Measurements from ENCODE around the gene GID4.
A peak's percentile ranks its signal among the peaks of the same experiment; 100 is the strongest.

Gene GID4

DNA sequence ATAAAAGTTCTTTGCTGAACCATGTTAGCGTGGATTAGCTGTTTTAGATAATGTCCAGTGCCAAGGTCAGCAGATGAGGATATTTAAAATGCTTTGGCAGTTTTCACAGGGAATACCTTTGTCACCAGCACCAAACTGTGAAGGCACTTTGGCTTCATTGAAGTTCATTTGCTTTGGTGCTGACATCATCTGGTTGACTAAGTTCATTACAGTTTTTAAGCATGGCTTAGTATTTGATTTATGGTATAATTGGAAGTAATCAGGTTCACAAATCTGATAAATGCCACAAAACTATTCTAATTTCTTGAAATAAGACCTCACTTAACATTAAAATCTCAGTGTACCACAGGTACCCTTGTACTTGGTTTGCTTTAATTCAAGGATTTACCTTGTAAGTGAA is 4.3 kb downstream of the GID4 start:
- DNase-seq (ENCODE audit: low spot score) = no peak

DNA sequence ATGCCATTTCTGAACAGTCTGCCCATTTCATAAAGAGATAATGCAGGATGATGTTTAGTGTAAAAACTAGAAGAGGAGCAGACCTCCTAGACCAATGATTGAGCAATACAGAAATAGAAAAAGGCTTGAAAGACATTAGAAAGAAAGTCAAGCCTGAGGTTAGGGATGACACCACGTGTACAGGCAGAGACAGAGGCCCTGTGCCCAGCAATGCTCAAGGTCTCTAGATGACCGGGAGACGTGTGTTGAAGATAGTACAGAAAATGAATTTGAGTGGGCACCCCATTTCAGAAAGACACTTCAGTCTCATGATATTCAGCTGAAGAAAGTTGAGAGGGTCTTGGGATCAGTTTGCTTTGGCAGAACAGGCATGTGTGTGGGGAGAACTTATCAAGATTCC is 5.4 kb downstream of the GID4 start:
- DNase-seq (ENCODE audit: low spot score) = no peak

DNA sequence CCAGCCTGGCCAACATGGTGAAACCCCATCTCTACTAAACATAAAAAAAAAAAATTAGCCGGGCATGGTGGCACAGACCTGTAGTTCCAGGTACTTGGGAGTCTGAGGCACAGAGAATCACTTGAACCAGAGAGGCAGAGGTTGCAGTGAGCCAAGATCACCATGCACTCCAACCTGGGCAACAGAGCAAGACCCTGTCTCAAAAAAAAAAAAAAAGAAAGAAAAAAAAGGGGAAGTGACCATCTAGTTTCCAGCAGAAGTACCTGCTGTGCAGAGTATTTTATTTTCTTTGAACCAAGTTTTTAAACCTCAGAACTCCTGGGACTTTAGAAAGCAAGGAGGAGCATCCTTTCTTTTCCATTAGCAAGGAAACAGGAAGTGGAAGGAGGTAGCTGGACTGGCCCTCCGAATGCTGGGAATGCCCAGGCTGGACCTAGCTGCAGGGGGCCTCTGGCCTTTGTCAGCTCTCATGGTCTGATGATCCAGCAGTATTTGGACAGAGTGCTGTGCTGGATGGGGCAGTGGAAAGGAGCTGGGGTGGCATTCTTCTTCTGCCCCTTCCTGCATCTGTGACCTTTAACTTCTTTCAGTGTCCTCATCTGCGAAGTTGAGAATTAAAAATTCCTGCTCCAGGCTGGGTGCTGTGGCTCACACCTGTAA is 6.6 kb downstream of the GID4 start:
- DNase-seq (ENCODE audit: low spot score) = no peak

DNA sequence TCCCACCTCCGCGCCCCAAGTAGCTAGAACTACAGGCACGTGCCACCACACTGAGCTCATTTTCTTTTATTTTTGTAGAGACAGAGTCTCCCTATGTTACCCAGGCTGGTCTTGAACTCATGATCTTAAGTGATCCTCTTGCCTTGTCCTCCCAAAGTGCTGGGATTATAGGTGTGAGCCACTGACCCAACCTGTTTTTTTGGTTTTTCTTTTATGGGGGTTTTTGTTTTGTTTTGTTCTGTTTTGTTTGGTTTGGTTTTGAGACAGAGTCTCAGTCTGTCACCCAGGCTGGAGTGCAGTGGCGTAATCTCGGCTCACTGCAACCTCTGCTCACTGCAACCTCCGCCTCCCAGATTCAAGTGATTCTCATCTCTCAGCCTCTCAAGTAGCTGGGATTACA is 16.4 kb downstream of the GID4 start:
- no peak for DNase-seq (ENCODE audit: low spot score)

DNA sequence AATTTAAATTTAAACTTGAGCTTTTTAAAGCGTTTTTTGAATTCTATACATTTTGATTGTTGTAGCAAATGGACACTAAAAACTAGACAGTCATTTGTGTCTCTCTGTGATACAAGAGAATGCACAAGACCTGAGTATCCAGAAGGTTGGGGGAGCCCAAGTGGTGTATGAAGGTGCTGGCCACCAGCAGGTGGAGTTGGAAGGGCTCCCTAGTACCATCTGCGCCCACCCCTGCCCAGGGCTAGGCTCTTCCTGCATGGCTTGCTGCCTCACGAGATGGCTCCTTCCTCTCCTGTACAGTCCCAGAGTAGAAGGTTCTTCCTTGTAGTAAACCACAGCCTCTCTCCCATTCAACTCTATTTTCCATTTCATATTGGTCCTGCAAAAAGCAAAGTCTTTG is 17.0 kb downstream of the GID4 start:
- DNase-seq (ENCODE audit: low spot score) = no peak

DNA sequence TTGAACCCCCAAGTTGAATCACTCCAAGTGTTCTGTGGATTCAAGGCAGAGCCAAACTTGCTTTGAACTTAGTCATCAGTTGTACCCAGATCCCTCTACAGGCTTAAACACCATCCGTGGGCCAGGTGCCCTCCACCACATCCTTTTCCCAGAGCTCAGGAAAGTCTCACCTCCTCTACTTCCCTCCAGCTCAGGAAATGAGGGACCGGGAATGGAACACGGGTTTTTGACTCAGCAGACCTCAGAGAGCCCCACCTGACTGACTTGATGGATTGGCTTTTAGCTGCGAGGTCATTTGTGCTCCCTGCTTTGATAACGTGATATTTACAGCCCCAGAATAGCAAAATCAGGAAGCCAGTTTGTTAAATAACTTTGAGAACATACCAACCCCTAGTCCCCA is 20.1 kb downstream of the GID4 start:
- no peak for DNase-seq (ENCODE audit: low spot score)

DNA sequence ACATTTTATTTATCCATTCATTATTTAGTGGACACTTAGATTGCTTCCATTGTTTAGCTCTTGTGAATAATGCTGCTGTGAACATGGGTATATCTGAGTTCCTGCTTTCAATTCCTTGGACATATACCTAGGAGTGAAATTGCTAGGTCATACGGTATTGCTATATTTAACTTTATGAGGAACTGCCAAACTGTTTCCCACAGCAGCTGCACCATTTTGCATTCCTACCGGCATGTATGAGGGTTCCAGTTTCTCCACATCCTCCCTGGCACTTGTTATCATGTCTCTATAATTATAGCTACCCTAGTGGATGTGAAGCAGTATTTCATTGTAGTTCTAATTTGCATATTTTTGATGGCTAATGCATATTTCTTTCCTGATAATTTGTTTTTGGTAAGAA is 24.8 kb downstream of the GID4 start:
- no peak for DNase-seq (ENCODE audit: low spot score)

DNA sequence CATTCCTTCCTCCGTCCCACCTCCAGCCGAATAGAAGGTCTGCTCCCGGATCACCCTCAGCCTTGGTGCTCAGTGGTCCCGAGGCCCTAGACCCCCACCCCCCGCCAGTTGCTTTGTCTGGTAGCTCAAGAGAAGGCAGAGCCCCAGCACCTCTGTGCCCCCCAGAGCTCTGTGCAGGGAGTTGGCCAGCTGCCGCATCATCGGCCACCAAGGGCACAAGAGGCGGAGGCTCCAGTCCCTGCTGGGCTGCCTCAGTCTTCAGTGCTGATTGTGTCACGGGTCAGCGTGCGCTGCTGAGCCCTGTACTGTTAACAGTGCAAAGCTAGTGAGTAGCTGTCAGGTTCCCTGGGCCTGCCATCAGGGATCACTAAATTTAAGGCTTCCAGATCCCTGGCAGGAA is 26.3 kb downstream of the GID4 start:
- DNase-seq (ENCODE audit: low spot score) = no peak

DNA sequence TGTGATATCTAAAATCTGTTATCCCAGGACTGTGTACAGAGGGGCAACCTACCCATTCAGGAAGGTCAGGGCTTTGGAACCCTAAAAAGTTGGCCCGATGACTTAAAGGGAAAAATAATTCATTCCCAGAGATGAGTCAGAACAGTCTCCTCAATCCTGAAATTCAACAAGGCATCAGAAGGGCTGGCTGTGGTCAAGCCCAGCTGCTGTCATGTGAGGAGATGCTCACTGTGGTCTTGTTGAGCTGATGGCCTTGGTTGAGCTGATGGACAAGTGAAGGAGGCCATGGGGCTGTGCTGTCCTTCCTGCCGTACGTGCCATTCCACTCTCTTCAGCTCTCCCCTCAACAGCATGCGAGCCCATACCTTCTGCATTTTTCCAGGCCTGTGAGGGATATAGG is 27.7 kb downstream of the GID4 start:
- DNase-seq (ENCODE audit: low spot score) = no peak

DNA sequence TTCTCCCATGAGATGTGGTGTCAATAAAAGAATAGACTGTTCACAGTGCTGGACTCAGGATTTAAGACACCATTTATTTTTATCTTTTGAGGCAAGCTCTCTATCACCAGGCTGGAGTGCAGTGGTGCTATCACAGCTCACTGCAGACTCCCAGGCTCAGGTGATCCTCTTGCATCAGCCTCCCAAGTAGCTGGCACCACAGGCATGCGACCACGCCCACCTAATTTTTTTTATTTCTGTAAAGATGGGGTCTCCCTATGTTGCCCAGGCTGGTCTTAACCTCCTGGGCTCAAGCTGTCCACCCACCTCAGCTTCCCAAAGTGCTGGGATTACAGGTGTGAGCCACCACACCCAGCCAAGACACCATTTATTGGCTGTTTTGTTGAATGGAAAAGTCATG is 29.9 kb downstream of the GID4 start:
- DNase-seq (ENCODE audit: low spot score) = no peak

DNA sequence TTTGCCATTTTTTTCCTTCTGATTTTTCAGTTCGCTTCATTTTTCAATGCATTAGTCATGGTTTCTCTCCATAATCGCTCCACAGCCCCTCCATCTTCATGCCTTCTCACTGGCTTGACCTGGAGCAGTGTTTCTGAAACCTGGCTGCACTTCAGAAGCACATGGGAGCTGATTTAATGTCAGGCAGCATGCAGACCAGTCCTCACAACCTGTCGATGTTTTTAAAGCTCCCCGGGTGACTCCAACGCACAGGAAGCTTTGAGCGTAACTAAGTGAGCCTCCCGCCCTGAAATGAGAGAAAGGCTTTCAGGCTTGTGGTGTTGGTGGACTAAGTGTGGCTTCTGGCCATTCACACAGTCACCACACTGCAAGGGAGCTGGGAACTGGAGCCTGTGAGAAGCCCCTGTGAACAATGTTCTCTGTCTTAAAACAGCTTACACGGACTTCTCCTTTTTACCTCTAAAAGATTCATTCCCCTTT is 31.7 kb downstream of the GID4 start:
- no peak for DNase-seq (ENCODE audit: low spot score)

DNA sequence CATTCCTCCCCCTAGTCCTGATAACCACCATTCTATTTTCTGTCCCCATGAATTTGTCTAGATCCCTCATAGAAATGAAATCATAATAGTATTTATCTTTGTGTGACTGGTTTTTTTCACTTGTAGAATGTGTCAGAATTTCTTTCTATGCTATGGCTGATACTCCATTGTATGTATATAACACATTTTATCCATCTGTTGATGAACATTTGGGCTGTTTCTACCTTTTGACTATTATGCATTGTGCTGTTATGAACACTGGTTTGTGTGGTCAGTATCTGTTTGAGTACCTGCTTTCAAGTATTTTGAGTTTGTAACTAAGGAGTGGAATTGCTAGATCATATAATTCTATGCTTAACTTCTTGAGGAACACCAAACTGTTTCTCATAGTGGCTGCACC is 32.5 kb downstream of the GID4 start:
- DNase-seq (ENCODE audit: low spot score) = no peak

DNA sequence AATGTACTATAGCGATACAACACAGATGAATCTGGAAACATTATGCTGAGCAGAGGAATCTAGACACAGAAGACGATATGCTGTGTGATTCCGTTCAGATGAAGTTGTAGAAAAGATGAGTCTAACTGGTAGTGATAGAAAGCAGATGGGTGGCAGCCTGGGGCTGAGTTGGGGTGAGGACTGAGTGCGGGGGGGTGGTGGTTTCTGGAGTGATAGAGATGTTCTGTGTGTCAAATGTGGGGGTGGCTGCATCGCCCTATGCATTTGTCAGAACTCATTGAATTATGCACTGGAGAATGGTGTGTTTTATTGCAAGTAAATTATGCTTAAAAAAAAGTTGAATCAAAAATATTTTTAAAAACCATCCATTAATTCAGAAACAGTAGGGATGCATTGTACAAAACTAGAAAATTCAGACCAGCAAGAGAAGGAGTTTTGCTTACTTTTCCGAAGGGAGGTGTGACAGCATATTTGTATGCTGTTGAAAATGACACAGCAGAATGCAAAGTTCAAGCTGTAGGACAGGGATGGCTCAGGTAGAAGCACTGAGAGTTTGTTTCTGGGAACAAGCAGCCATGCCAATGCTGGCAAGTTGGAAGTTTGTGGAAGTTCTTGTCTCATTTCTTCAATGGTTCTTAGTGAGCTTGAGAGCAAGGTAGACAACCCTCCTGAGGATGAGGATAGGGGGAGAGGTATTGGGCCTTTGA is 35.5 kb downstream of the GID4 start:
- DNase-seq (ENCODE audit: low spot score) = peak; percentile 47

DNA sequence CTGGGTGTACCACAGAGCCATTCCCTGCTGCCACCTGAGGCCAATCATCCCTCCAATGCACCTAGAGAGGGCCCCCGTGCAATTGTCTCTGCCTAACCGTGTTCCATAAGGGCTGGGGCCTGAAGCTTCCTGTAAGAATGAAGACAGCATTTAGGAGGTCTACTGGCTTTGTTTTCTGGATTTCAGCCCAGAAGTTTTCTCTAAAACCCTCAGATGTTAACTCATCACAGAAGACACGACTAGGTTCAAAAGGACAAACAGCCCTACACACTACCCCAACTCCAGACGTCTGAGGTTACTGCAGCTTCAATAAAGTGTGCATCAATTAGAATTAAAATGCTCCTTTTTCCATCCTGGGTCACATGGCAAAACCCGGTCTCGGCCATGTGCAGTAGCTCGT is 37.7 kb downstream of the GID4 start:
- DNase-seq (ENCODE audit: low spot score) = no peak

DNA sequence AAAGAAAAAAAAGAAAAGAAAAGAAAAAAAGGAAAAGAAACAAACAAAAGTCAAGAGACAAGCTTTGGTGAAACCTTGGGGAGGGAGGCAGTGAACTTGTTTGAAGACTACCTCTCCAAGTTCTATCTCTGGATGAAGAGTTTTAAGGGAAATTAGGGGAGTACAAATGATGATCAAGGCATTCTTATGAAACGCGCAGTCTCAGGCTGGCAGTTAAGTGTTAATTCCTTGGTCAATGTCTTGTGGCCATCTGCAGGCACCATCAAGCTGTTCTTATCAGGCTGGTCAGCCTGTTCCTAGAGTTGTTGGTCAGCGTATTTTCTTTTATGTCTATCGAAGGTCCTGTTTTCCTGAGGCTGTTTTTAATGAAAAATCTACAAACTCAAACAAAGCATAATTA is 40.3 kb downstream of the GID4 start:
- DNase-seq (ENCODE audit: low spot score) = no peak

DNA sequence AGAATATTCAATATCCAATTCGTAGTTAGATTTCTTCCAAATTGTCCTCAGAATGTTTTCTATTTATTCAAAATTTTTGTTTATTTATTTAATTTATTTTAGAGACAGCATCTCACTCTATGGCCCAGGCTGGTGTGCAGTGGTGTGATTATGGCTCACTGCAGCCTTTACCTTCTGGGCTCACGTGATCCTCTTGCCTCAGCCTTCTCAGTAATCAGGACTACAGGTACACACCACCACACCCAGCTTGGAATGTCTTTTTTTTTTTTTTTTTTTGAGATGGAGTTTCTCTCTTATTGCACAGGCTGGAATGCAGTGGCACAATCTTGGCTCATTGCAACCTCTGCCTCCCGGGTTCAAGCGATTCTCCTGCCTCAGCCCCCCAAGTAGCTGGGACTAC is 45.0 kb downstream of the GID4 start:
- no peak for DNase-seq (ENCODE audit: low spot score)

DNA sequence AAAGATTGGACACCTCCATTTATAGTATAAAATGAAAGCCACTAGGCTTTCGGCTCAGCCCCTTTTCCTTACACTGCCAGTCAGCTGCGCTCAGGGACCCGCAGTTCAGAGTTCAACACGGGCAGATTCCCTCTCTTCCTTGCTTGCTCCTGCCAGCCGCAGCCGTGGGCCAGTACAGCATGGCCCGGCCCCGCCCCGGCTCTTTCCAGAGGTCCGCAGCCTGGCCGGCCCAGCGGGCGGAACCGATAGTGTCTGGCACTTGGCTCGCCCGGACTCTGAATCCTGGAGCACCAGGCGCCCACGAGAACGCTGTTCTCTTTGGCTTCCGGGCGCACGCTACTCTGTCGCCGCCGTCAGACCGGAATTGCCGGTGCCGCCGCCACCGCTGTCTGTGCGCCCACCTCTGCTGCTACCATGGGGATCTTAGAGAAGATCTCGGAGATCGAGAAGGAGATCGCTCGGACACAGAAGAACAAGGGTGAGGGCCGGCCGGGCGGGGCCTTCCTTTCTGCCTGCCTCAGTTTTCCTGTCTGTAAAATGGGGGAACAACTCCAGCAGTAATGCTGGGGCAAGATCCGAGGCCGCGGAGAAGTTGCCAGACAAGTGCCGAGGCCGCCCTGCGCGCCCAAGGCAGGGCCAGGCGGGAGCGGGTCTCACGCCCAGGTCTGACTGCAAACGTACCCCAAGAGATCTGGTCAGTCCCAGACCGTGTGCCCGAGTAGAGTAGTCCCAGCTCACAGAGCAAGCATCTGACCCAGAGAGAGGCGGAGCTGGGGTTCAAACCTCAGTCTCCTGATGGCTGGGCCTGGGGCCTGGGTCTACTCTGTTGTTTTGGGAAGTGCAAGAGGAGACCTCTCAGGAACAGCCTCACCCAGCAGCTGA is 48.6 kb downstream of the GID4 start, which contains the start of gene DRG2:
TSS of gene DRG2 (plus strand) at position 339 of the 882 bp plus-strand sequence. CDS start at position 415, 76 bp downstream.
- peak; percentile 87 for DNase-seq (ENCODE audit: low spot score)

DNA sequence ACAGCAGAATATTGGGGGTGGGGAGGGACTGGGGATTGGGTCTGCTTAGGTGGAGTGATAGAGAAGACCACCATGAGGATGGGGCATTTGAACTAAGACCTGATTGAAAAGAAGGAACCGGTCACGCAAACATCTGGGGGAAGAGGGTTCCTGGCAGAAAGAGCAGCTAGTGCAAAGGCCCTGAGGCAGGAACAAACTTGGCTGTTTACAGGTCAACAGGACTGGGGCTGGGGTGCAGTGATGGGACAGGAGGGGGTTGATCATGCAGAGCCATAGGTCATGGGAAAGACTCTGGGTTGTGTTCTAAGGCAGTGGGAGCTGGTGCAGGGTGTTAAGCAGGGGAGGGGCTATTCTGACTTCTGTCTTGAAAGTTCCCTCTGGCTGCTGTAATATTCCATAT is 50.4 kb downstream of the GID4 start:
- DNase-seq (ENCODE audit: low spot score) = no peak

DNA sequence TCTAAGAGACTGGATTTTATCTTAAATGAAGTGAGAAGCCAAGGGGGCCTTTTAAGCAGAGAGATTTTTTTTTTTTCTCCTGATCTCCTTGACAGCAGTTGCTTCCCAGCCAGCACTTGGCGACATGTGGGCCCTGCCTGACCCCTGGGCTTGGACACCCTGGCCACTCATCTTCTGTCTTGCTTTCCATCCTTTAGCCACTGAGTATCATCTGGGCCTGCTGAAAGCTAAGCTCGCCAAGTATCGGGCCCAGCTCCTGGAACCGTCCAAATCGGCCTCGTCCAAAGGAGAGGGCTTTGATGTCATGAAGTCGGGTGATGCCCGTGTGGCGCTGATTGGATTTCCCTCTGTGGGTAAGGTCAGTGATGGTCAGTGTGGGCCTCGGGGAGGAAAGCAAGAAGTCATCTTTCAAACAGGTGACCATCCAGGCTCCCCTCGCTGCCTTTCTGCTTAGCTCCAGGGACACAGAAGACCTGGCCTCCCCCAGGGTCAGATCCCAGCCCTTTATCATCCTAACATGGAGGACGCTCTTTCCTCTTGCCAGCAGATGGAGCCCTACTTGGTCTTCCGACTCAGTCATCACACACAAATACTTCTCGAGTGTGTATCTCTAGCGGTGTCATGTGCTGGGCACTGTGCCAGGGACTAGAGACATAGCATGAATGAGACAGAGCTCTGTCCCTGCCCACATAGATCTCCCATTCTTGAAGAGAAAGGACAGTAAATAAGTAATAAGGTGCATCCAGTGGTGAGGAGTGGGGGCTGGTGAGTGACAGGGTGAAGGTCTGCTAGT is 54.6 kb downstream of the GID4 start:
- DNase-seq (ENCODE audit: low spot score) = no peak

DNA sequence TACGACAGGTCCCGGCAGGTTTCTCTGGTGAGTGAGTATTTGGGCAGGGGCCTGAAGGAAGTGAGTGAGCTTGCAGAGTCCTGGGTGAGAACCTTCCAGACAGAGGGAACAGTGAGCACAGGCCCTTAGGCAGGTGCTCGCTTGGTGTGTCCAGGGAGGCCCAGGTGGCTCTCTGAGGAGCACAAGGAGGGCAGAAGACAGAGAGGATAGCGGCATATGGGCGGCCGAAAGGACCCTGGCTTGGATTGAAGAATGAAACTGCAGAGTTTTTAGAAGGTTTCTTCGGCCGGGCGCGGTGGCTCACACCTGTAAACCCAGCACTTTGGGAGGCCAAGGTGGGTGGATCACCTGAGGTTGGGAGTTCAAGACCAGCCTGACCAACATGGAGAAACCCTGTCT is 55.2 kb downstream of the GID4 start:
- DNase-seq (ENCODE audit: low spot score) = no peak

DNA sequence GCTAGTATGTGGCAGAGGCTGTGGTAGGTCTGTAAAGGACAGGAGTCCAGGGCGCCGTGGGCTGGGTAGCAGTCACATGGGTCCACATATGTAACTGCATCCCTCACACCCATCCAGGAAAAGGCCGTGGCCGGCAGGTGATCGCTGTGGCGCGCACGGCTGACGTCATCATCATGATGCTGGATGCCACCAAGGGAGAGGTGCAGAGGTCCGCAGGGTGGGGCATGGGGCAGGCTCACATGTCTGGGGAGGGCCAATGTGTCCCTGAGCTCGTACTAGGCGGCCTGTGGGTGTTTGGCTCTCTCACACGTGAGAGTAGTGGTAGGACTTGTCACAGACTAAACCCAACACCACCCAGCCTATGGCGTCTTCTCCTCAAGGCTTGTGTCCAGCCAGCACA is 60.3 kb downstream of the GID4 start:
- no peak for DNase-seq (ENCODE audit: low spot score)

DNA sequence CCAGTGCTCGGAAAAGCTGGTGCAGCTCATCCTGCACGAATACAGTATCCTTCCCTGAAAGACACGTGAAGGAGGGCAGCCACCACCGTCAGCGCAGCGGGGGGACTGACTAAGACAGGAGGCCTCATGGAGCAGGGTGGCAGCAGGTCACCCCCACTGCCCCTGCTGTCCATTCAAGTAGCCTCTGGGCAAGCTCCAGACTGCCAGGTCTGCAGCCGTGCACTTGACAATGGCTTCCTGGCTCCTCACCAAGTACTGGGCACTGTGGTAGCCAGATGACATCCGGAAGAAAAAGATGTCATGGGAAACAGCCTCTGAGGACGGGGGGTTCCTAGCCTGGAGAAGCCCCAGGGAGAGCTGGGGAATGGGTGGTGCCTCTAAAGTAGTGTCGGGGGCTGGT is 61.4 kb downstream of the GID4 start:
- no peak for DNase-seq (ENCODE audit: low spot score)

Data from putamen (tissue), 1 donor.